DND-41 (cell line): Measurements from ENCODE around the gene ZNF69.
"Not testable (repeated sequence)": the region's sequence is repeated elsewhere in the genome, so short reads cannot be mapped to it uniquely, and the experiment has no call there.

Experiments
- ATAC-seq: fragments of 200-7000 bp; cut with Tn5 transposase; 3 replicates; pipeline ENCODE4 v1.9.1; 2021; ENCODE audit warnings: low read depth; ENCODE audit not compliant: insufficient read depth
- DNase-seq: peaks from one replicate; pipeline ENCODE4 v3.0.0-alpha.2; 2020
- H2AFZ ChIP-seq: 2 replicates; pipeline ENCODE4 v1.6.0; 2012; ENCODE audit warnings: low read depth, low read length
- H3K27ac ChIP-seq: 2 replicates; pipeline ENCODE4 v1.5.1; 2012; ENCODE audit warnings: low read length, inconsistent platforms
- H3K27me3 ChIP-seq: fragments of 200-600 bp; sonication (generic); 2 replicates; pipeline ENCODE4 v1.6.0; 2012; ENCODE audit warnings: low read length, mild to moderate bottlenecking, inconsistent platforms; ENCODE audit not compliant: insufficient read depth, poor library complexity
- H3K36me3 ChIP-seq: 2 replicates; pipeline ENCODE4 v1.5.1; 2012; ENCODE audit warnings: low read length, inconsistent platforms; ENCODE audit not compliant: insufficient read depth
- H3K4me1 ChIP-seq: 2 replicates; pipeline ENCODE4 v1.5.1; 2012; ENCODE audit warnings: mild to moderate bottlenecking, low read length; ENCODE audit not compliant: insufficient read depth
- H3K4me2 ChIP-seq: 2 replicates; pipeline ENCODE4 v1.6.0; 2012; ENCODE audit warnings: mild to moderate bottlenecking, moderate library complexity, low read length, inconsistent platforms; ENCODE audit not compliant: insufficient read depth
- H3K4me3 ChIP-seq, 2 experiments: fragments of 200-600 bp in 1 of 2; shearing (Covaris generic) in 1 of 2; 2 replicates each; pipeline ENCODE4 v1.5.1; 2012 to 2016; ENCODE audit warnings: inconsistent platforms in 2 of 2, low read length in 2 of 2, mild to moderate bottlenecking in 2 of 2, low read depth in 1 of 2, moderate library complexity in 1 of 2
- H3K79me2 ChIP-seq: 2 replicates; pipeline ENCODE4 v1.6.0; 2012; ENCODE audit warnings: low read length, inconsistent platforms; ENCODE audit not compliant: insufficient read depth
- H3K9ac ChIP-seq: 2 replicates; pipeline ENCODE4 v1.6.0; 2012; ENCODE audit warnings: low read depth, mild to moderate bottlenecking, inconsistent platforms, low read length, moderate library complexity
- H3K9me3 ChIP-seq: 2 replicates; pipeline ENCODE4 v1.5.1; 2012; ENCODE audit warnings: low read length, moderate library complexity, mild to moderate bottlenecking, inconsistent platforms; ENCODE audit not compliant: insufficient read depth, severe bottlenecking
- H4K20me1 ChIP-seq: 2 replicates; pipeline ENCODE4 v1.6.0; 2012; ENCODE audit warnings: low read length; ENCODE audit not compliant: insufficient read depth
- EZH2 ChIP-seq: IDR thresholded peaks from 3 replicates; pipeline ENCODE4 v1.6.1; 2012; ENCODE audit warnings: borderline replicate concordance, low read depth, mild to moderate bottlenecking, moderate library complexity, low read length, inconsistent platforms; ENCODE audit not compliant: severe bottlenecking
- TF ChIP-seq, protein P1 (sequence below): IDR thresholded peaks from 2 replicates; pipeline ENCODE4 v1.5.1; 2012; ENCODE audit warnings: borderline replicate concordance, low read length, moderate library complexity, mild to moderate bottlenecking; ENCODE audit not compliant: poor library complexity, severe bottlenecking; ENCODE audit errors: extremely low read depth

Gene ZNF69

DNA sequence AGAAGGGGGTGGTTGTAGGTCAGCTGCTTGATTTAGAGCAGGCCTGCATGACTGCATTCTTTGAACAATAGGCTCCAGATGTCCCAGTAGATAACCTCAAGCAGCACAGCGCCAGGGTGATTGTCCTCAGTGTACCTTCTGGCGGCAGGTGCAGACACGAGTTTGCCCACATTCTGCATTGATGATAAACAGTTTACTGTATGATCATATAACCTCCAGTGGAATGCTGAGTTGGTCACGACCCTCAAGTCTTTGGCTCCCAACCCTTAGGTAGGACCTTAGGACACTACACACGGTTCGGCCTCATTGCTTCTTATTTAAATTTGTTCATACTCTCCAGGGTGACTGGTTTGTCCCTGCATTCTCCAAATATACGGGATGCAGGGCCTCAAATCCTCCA lies 26.9 kb upstream of the ZNF69 start:
- Histone ChIP-seq H3K4me1 (no peaks in the 10 kb centered on the region), H3K79me2 (peaks cover 71% of the 10 kb centered on the region), H3K4me3 (no peak overlapping the region), H2AFZ (no peak overlapping the region), H3K27ac (no peak overlapping the region), H3K4me2 (no peak overlapping the region), H3K9me3 (peaks cover 23% of the 10 kb centered on the region), H3K9ac (no peak overlapping the region), H4K20me1 (no peaks in the 10 kb centered on the region; the same call in 1 of the 2 replicates), H3K36me3 (peaks cover 72% of the 10 kb centered on the region), H3K27me3 (no peaks in the 10 kb centered on the region)
- TF ChIP-seq, protein P1, sequence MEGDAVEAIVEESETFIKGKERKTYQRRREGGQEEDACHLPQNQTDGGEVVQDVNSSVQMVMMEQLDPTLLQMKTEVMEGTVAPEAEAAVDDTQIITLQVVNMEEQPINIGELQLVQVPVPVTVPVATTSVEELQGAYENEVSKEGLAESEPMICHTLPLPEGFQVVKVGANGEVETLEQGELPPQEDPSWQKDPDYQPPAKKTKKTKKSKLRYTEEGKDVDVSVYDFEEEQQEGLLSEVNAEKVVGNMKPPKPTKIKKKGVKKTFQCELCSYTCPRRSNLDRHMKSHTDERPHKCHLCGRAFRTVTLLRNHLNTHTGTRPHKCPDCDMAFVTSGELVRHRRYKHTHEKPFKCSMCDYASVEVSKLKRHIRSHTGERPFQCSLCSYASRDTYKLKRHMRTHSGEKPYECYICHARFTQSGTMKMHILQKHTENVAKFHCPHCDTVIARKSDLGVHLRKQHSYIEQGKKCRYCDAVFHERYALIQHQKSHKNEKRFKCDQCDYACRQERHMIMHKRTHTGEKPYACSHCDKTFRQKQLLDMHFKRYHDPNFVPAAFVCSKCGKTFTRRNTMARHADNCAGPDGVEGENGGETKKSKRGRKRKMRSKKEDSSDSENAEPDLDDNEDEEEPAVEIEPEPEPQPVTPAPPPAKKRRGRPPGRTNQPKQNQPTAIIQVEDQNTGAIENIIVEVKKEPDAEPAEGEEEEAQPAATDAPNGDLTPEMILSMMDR = no peak
- TF ChIP-seq EZH2 = no peak
- no peak for ATAC-seq
- DNase-seq = no peak

DNA sequence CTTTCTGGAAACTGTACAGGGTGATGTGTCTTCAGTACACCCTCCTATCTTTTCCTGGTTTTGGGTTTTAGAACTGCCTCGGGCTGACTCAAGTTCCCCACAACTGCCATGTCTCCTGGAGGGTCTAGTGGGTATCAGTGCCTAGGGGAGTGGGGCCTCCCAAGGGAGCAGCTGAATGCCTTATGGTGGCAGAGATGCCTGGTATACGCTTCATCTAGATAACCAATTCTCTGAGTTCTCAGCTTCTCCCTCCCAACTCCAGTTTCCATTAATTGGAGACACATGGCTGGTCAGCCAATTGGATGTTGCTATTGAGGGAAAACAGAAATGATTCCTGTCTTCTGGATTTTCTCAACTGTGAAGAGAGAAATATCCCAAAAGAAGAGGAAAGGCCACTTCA lies 26.3 kb upstream of the ZNF69 start:
- Histone ChIP-seq H3K9ac (no peak overlapping the region), H3K4me3 (no peak overlapping the region), H3K36me3 (peaks cover 73% of the 10 kb centered on the region), H3K79me2 (peaks cover 66% of the 10 kb centered on the region), H3K27me3 (no peaks in the 10 kb centered on the region), H4K20me1 (no peaks in the 10 kb centered on the region), H3K9me3 (peaks cover 25% of the 10 kb centered on the region), H2AFZ (no peak overlapping the region), H3K4me2 (no peak overlapping the region), H3K4me1 (no peaks in the 10 kb centered on the region), H3K27ac (no peak overlapping the region)
- ATAC-seq (no peak), DNase-seq (no peak)
- TF ChIP-seq, protein P1 = no peak

DNA sequence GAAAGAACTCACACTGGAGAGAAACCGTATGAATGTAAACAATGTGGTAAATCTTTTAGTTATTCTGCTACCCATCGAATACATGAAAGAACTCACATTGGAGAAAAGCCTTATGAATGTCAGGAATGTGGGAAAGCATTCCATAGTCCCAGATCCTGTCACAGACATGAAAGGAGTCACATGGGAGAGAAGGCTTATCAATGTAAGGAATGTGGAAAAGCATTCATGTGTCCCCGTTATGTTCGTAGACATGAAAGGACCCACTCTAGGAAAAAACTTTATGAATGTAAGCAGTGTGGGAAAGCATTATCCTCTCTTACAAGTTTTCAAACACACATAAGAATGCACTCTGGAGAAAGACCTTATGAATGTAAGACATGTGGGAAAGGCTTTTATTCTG lies 19.8 kb upstream of the ZNF69 start:
- Histone ChIP-seq H3K79me2 (peaks cover 16% of the 10 kb centered on the region; the same call in 1 of the 2 replicates), H3K36me3 (peaks cover 73% of the 10 kb centered on the region), H3K9me3 (peaks cover 57% of the 10 kb centered on the region)
- H3K27ac ChIP-seq, H3K4me2 ChIP-seq, H4K20me1 ChIP-seq, H2AFZ ChIP-seq, H3K27me3 ChIP-seq, ATAC-seq, H3K9ac ChIP-seq, H3K4me1 ChIP-seq, H3K4me3 ChIP-seq, DNase-seq: not testable (repeated sequence)

DNA sequence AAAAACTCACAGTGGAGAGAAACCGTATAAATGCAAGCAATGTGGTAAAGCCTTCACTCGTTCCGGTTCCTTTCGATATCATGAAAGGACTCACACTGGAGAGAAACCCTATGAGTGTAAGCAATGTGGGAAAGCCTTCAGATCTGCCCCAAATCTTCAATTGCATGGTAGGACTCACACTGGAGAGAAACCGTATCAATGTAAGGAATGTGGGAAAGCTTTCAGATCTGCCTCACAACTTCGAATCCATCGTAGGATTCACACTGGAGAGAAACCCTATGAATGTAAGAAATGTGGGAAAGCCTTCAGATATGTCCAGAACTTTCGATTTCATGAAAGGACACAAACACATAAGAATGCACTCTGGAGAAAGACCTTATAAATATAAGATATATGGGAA lies 19.4 kb upstream of the ZNF69 start:
- TF ChIP-seq EZH2 = no peak
- TF ChIP-seq, protein P1 = no peak
- Histone ChIP-seq H3K4me2 (no peak overlapping the region), H4K20me1 (no peaks in the 10 kb centered on the region), H3K9ac (no peak overlapping the region), H3K27me3 (no peaks in the 10 kb centered on the region), H3K79me2 (peaks cover 15% of the 10 kb centered on the region; the same call in 1 of the 2 replicates), H3K4me3 (no peak overlapping the region), H3K36me3 (peaks cover 69% of the 10 kb centered on the region), H3K4me1 (no peaks in the 10 kb centered on the region), H2AFZ (no peak overlapping the region), H3K9me3 (peaks cover 57% of the 10 kb centered on the region), H3K27ac (no peak overlapping the region)
- DNase-seq (no peak), ATAC-seq (no peak)
